PFSK-1 (cell line): ENCODE results near the gene ACAP1.

Experiments used
- FOXP2 ChIP-seq: optimal IDR thresholded peaks from 2 replicates; pipeline ENCODE3; 2011; ENCODE audit warnings: borderline replicate concordance, control low read depth, inconsistent platforms; ENCODE audit not compliant: insufficient read depth; ENCODE audit errors: extremely low read length, extremely low read depth
- POLR2AphosphoS5 ChIP-seq: IDR thresholded peaks from 2 replicates; pipeline ENCODE4 v1.6.1; 2012; ENCODE audit warnings: low read depth, mild to moderate bottlenecking, control low read depth, low read length, moderate library complexity
- SIN3A ChIP-seq: IDR thresholded peaks from 2 replicates; pipeline ENCODE4 v1.6.1; 2012; ENCODE audit warnings: mild to moderate bottlenecking, low read length, moderate library complexity, borderline replicate concordance; ENCODE audit not compliant: insufficient read depth
- TAF1 ChIP-seq: IDR thresholded peaks from 2 replicates; pipeline ENCODE4 v1.6.1; 2012; ENCODE audit warnings: low read length, control low read depth, borderline replicate concordance; ENCODE audit not compliant: insufficient read depth
- TF ChIP-seq, protein P1 (sequence below), 2 experiments: IDR thresholded peaks; 2 replicates each; pipeline versions ENCODE4 v1.6.1 to v1.8.0; 2011 to 2012; ENCODE audit warnings: low read depth in 2 of 2, low read length in 2 of 2, control low read depth in 1 of 2, inconsistent platforms in 1 of 2, mild to moderate bottlenecking in 1 of 2, moderate library complexity in 1 of 2; ENCODE audit not compliant: insufficient read depth in 1 of 2

DNA sequence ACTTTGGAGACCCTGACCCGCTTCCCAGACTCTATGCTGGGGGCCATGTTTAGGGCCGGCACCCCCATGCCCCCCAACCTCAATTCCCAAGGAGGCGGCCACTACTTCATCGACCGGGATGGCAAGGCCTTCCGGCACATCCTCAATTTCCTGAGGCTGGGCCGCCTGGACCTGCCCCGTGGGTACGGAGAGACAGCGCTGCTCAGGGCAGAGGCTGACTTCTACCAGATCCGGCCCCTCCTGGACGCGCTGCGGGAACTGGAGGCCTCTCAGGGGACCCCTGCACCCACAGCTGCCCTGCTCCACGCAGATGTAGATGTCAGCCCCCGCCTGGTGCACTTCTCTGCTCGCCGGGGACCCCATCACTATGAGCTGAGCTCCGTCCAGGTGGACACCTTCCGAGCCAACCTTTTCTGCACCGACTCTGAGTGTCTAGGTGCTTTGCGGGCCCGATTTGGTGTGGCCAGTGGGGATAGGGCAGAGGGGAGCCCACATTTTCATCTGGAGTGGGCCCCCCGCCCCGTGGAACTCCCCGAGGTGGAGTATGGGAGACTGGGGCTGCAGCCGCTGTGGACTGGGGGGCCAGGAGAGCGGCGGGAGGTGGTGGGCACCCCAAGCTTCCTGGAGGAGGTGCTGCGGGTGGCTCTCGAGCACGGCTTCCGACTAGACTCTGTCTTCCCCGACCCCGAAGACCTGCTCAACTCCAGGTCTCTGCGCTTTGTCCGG, 16.7 kb downstream of the ACAP1 start:
- TF ChIP-seq TAF1 (no peak), POLR2AphosphoS5 (no peak), FOXP2 (no peak), SIN3A (no peak)
- TF ChIP-seq, protein P1, sequence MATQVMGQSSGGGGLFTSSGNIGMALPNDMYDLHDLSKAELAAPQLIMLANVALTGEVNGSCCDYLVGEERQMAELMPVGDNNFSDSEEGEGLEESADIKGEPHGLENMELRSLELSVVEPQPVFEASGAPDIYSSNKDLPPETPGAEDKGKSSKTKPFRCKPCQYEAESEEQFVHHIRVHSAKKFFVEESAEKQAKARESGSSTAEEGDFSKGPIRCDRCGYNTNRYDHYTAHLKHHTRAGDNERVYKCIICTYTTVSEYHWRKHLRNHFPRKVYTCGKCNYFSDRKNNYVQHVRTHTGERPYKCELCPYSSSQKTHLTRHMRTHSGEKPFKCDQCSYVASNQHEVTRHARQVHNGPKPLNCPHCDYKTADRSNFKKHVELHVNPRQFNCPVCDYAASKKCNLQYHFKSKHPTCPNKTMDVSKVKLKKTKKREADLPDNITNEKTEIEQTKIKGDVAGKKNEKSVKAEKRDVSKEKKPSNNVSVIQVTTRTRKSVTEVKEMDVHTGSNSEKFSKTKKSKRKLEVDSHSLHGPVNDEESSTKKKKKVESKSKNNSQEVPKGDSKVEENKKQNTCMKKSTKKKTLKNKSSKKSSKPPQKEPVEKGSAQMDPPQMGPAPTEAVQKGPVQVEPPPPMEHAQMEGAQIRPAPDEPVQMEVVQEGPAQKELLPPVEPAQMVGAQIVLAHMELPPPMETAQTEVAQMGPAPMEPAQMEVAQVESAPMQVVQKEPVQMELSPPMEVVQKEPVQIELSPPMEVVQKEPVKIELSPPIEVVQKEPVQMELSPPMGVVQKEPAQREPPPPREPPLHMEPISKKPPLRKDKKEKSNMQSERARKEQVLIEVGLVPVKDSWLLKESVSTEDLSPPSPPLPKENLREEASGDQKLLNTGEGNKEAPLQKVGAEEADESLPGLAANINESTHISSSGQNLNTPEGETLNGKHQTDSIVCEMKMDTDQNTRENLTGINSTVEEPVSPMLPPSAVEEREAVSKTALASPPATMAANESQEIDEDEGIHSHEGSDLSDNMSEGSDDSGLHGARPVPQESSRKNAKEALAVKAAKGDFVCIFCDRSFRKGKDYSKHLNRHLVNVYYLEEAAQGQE (IDR thresholded peaks at IDR 0.05; ENCODE audit: insufficient read depth in 1 of 2, low read depth in 2 of 2, low read length in 2 of 2), result no peak
